Brain pericyte (primary cell): Measurements from ENCODE around the gene RASD2.
"Not testable (repeated sequence)": the region's sequence is repeated elsewhere in the genome, so short reads cannot be mapped to it uniquely, and the experiment has no call there.

Experiments used
- DNase-seq: peaks from one replicate; pipeline ENCODE4 v3.0.0-alpha.2; 2012; ENCODE audit warnings: low read depth, low spot score

The RASD2 gene

GRCh38 chr22:35540595-35541253, at the start of gene RASD2:
RASD2 (plus strand) TSS chr22:35540831; CDS start chr22:35546810, 5,979 bp downstream.
- DNase-seq = no peak

DNA sequence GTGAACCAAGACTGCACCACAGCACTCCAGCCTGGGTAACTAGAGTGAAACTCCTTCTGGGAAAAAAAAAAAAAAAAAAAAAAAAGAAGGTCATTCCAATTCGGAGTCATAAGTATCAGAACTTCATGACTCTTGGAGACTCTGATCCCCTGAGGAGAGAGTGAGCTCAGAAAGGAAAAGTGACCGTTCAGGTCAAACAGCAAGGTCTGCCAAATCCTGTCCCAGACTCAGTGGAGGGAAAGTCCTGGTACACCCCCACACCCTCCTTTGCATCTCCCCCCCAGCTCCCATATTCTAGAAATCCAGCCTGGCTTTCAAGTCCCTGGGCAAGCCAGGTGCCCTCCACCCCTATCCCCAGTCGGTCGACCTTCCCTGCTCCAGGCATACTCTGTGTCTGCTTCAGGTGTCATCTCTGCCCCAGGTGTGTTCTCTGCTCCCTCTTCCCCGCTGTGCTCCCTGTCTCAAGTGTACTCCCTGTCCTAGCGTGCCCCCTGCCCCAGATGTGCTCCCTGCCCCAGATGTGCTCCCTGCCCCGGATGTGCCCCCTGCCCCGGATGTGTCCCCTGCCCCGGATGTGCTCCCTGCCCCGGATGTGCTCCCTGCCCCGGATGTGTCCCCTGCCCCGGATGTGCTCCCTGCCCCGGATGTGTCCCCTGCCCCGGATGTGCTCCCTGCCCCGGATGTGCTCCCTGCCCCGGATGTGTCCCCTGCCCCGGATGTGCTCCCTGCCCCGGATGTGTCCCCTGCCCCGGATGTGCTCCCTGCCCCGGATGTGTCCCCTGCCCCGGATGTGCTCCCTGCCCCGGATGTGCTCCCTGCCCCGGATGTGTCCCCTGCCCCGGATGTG, 49.3 kb upstream of the RASD2 start:
- not testable (repeated sequence) for DNase-seq

DNA sequence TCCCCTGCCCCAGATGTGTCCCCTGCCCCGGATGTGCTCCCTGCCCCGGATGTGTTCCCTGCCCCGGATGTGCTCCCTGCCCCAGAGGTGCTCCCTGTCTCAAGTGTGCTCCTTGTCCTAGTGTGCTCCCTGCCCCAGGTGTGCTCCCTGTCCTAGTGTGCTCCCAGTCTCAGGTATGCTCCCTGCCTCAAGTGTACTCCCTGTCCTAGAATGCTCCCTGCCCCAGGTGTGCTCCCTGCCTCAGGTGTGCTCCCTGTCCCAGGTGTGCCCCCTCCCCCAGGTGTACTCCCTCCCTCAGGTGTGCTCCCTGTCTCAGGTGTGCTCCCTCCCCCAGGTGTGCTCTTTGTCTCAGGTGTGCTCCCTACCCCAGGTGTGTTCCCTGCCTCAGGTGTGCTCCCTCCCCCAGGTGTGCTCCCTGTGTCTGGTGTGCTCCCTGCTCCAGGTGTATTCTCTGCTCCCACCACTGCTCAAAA, 48.7 kb upstream of the RASD2 start:
- no peak for DNase-seq

DNA sequence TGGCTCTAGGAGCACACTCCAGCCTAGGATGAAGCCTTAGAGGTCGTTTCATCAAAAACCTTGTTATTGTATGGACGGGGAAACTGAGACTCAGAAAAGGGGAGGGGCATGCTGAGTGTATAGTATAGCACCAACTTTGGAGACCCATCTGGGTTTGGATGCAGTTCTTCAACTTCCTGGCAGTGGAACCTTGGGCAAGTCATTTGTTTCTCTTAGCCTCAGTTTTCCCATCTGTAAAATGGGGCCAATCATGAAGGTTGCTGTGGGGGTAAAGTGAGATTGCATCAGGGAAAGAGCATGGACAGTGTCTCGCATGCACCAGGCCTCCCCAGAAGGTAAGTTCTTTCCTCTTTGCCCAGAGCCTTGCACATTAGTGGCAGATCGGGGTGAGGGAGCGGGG, 47.6 kb upstream of the RASD2 start:
- DNase-seq = no peak

- not testable (repeated sequence) for DNase-seq
These were observed 44.9 kb upstream of the RASD2 start for GRCh38 chr22:35495711-35496110.

GRCh38 chr22:35496768-35497312, 43.8 kb upstream of the RASD2 start:
- no peak for DNase-seq

GRCh38 chr22:35498026-35498800, 42.4 kb upstream of the RASD2 start:
- DNase-seq = no peak

DNA sequence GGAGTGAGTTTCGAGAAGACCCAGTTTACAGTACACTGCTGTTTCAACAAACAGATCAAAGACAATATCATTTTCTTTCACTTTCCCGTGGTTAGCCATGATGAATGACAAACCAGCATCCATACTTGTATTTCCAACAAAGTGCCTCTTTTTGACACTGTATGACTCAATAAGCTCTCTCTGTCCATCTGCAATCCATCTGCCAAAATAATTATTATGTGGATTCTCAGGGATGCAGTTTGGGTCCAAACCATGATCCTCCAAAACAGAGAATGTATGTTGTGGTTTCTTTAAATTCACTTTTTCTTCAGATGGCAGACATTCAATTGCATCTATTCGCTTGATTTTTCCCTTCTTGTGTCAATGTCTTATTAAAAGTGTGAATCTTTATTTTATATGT, 37.8 kb upstream of the RASD2 start:
- no peak for DNase-seq

GRCh38 chr22:35505399-35506258, 35.0 kb upstream of the RASD2 start:
- no peak for DNase-seq

- DNase-seq = no peak
These were observed 34.4 kb upstream of the RASD2 start for GRCh38 chr22:35506259-35506570.

DNA sequence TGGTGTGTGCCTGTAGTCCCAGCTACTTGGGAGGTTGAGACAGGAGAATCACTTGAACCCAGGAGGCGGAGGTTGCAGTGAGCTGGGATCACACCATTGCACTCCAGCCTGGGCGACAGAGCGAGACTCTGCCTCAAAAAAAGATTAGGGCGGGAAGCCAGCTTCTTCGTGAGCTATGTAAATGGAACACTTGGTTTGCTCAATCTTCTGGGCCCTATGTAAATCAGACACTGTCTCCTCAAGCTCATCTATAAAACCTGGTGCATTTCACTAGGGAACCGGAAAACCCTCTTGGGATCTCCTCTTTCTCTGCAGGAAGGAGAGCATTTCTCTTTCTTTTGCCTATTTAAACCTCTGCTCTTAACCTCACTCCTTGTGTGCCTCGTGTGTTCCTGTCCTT, 32.8 kb upstream of the RASD2 start:
- DNase-seq = not testable (repeated sequence)

DNA sequence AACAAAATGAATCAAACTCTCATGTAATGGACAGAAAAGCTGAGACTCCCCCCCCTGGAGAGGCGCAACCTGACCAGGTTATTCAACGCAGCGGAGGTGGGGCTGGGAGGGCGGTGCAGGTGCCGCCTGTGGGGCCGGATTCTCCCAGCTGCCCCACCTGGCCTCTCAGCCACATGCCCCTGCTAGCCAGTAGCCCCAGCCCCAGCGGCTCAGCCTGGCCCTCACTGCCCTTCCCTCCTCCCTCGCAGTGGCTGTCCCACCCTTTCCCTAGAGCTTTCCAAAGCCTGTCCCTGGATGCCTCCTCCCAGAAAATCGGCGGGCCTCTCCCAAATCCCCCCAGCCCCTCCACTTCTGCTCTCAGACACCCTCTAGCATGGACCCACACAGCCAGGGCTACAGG, 31.2 kb upstream of the RASD2 start:
- DNase-seq = no peak

- DNase-seq = no peak
These were observed 30.7 kb upstream of the RASD2 start for GRCh38 chr22:35509960-35510359.

DNA sequence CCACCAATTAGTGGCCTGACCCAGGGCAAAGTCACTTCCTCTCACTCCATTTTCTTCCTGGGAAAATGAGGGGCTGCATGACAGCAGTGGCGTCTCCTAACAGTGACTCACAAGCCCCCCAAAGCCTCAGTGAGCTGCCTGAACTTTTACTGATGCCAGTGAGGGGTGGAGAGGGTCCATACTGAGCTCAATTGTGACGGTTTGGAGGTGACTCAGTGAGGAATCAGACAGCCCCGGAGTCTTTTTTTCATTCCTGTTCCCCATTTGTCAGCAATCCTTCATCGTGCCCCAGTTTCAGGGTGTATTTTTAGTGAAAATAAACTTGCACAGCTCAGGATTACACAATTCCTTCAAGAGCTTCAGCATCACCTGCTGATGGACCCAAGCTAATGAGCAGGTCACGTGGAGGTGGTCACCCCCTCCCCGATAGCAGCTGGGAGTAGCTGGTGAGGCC, 30.1 kb upstream of the RASD2 start:
- DNase-seq = no peak

GRCh38 chr22:35510951-35511350, 29.7 kb upstream of the RASD2 start:
- no peak for DNase-seq

- no peak for DNase-seq
These were observed 26.3 kb upstream of the RASD2 start for GRCh38 chr22:35514366-35514765.

GRCh38 chr22:35515952-35516351, 24.7 kb upstream of the RASD2 start:
- not testable (repeated sequence) for DNase-seq

- DNase-seq = no peak
These were observed 23.9 kb upstream of the RASD2 start for GRCh38 chr22:35516723-35517122.

DNA sequence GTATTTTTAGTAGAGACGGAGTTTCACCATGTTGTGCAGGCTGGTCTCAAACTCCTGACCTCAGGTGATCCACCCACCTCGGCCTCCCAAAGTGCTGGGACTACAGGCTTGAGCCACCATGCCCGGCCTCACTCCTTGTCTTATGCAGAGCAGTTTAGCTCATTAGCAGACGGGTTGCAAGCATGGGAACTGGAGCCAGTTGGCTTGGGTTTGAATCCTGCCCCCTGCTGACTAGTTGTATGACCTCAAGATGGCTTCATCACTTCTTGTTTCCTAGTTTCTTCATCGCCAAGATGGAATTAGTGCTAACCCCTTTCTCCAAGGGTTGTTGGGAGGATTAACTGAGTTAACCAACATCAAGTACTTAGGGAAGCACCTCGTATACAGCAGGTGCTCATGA, 23.4 kb upstream of the RASD2 start:
- DNase-seq = no peak

- DNase-seq = no peak
These were observed 22.7 kb upstream of the RASD2 start for GRCh38 chr22:35517769-35518530.
